ENCODE data around the gene AMMECR1L. TPM values are rescaled to one million over a fixed set of nuclear protein-coding genes. Genes with fewer than 3 reads are reported as not detected.

Gene AMMECR1L
- total and polyA plus RNA-seq, 2 of the 4 experiments (the other 2 are of a cell fraction): 13.4 to 14.0 TPM

- Histone ChIP-seq H2AK5ac (ENCODE audit: low read depth, low read length) (no peak overlapping the region), H3K4me3 (ENCODE audit: insufficient read depth, low read depth, low read length) (no peak overlapping the region), H3K56ac (ENCODE audit: extremely low read depth, insufficient read depth, low read length) (no peak overlapping the region), H3K9me3 (ENCODE audit: control insufficient read depth, insufficient read depth, low read length) (0 out of 2 replicates have a peak, but pooled peaks cover 2% of the 10 kb centered on the region), H3K27me3 (ENCODE audit: control insufficient read depth, insufficient read depth, low read length) (peaks cover 1% of the 10 kb centered on the region; the same call in 1 of the 2 replicates), H2BK5ac (ENCODE audit: low read depth, low read length, poor library complexity, severe bottlenecking) (no peak overlapping the region), H2AK9ac (replicated peaks; ENCODE audit: low read depth, low read length, poor library complexity) (no peak overlapping the region), H2BK120ac (ENCODE audit: low read depth, low read length) (no peak overlapping the region), H3K4me1 (ENCODE audit: control insufficient read depth, insufficient read depth, low read length) (0 out of 2 replicates have a peak, but pooled peaks cover 2% of the 10 kb centered on the region), H2AFZ (replicated peaks; ENCODE audit: low read length, poor library complexity) (no peak overlapping the region), H3K27ac (ENCODE audit: insufficient read depth, low read length) (no peak overlapping the region), H3K9me1 (ENCODE audit: insufficient read depth, low read length) (no peaks in the 10 kb centered on the region), H2BK20ac (ENCODE audit: low read depth, low read length) (no peak overlapping the region), H4K5ac (ENCODE audit: low read depth, low read length) (no peak overlapping the region), H3K23ac (ENCODE audit: low read depth, low read length) (no peak overlapping the region), H4K8ac (ENCODE audit: low read depth in 2 of 2, low read length in 2 of 2) (no peak overlapping the region), H3K4ac (ENCODE audit: low read depth, low read length) (no peak overlapping the region), H3K79me1 (ENCODE audit: low read depth in 1 of 2, low read length in 2 of 2) (no peaks in the 10 kb centered on the region), H3K4me2 (ENCODE audit: low read depth, low read length) (no peak overlapping the region), H3K36me3 (ENCODE audit: control insufficient read depth, insufficient read depth, low read length) (no peaks in the 10 kb centered on the region), H3K18ac (ENCODE audit: low read depth, low read length) (no peak overlapping the region), H3K14ac (replicated peaks; ENCODE audit: low read depth, low read length) (no peak overlapping the region), H4K91ac (ENCODE audit: insufficient read depth, low read depth, low read length) (no peak overlapping the region), H2BK15ac (ENCODE audit: low read depth, low read length) (no peak overlapping the region), H3K9ac (ENCODE audit: low read depth, low read length) (no peak overlapping the region), H4K20me1 (ENCODE audit: insufficient read depth, low read length) (no peaks in the 10 kb centered on the region)
- POLR2A ChIA-PET (ENCODE audit: unreplicated experiment): no interaction called here
- intact Hi-C loops (cut with micrococcal nuclease): no loop called here
- dilution Hi-C loops (cut with HindIII; ENCODE audit: low sequenced_read_pairs, unreplicated experiment): no loop called here
- CTCF ChIA-PET: no interaction called here
- in situ Hi-C loops (cut with MboI; ENCODE audit: low sequenced_read_pairs): no loop called here
- TF ChIP-seq RCOR1 (IDR thresholded peaks at IDR 0.05; ENCODE audit: insufficient replicate concordance, low read length): no peak
- TF ChIP-seq RFX5 (IDR thresholded peaks at IDR 0.05; ENCODE audit: low read depth, low read length): no peak
- no peak for TF ChIP-seq ELK1 (IDR thresholded peaks at IDR 0.05; ENCODE audit: borderline replicate concordance, low read depth, low read length)
- TF ChIP-seq CEBPB (IDR thresholded peaks at IDR 0.05; ENCODE audit: low read depth, low read length): no peak
- no peak for TF ChIP-seq FOS (IDR thresholded peaks at IDR 0.05; ENCODE audit: low read depth, low read length)
- no peak for TF ChIP-seq CTCF (conservative IDR thresholded peaks at IDR 0.05; ENCODE audit: low read depth, low read length)
- no peak for TF ChIP-seq SMC3 (IDR thresholded peaks at IDR 0.05; ENCODE audit: low read depth, low read length)
- no peak for TF ChIP-seq CHD1 (IDR thresholded peaks at IDR 0.05; ENCODE audit: low read depth, low read length)
- TF ChIP-seq RAD21 (IDR thresholded peaks at IDR 0.05; ENCODE audit: low read length): no peak
- no peak for TF ChIP-seq BHLHE40 (IDR thresholded peaks at IDR 0.05; ENCODE audit: low read depth, low read length)
- TF ChIP-seq MXI1 (IDR thresholded peaks at IDR 0.05; ENCODE audit: borderline replicate concordance, low read depth, low read length): no peak
- TF ChIP-seq MAFK (IDR thresholded peaks at IDR 0.05; ENCODE audit: low read depth, low read length): no peak
- TF ChIP-seq NFE2L2 (IDR thresholded peaks at IDR 0.05; ENCODE audit: low read depth, low read length): no peak
- TF ChIP-seq MAZ (IDR thresholded peaks at IDR 0.05; ENCODE audit: borderline replicate concordance, low read depth, low read length): no peak
- no peak for TF ChIP-seq POLR2A (IDR thresholded peaks at IDR 0.05; ENCODE audit: low read depth, low read length)
- no peak for TF ChIP-seq USF2 (IDR thresholded peaks at IDR 0.05; ENCODE audit: low read depth, low read length)
- ATAC-seq (ENCODE audit: low read depth) (no peak), DNase-seq (no peak)
- no TSS peak for BruUV-seq (replicated peaks)
- WGBS, 2 experiments (ENCODE audit: extremely low coverage in 2 of 2, insufficient read length in 1 of 2): no CpG with 5 or more reads among the region's 1 CpG
These were observed 43.7 kb upstream of the AMMECR1L start for GRCh38 chr2:127929449-127929848.

Data from IMR-90 (cell line).